OCI-LY7 (cell line): ENCODE measurements around the gene STX11.

Source experiments
- EZH2phosphoT487 ChIP-seq: fragments of 200-600 bp; sonication (generic); IDR thresholded peaks from 2 replicates; pipeline ENCODE4 v1.6.1; 2018; ENCODE audit warnings: low read depth, borderline replicate concordance, mild to moderate bottlenecking, mixed run types, antibody characterized with exemption, low read length, moderate library complexity, mixed read lengths
- TF ChIP-seq, protein P1 (sequence below): fragments of 200-600 bp; sonication (generic); conservative IDR thresholded peaks from 2 replicates; pipeline ENCODE4 v1.5.1; 2014; ENCODE audit warnings: mild to moderate bottlenecking, antibody characterized with exemption, low read length, moderate library complexity, mixed read lengths

GRCh38 chr6:144140867-144141266 lies 9.4 kb upstream of the STX11 start:
- TF ChIP-seq, protein P1, sequence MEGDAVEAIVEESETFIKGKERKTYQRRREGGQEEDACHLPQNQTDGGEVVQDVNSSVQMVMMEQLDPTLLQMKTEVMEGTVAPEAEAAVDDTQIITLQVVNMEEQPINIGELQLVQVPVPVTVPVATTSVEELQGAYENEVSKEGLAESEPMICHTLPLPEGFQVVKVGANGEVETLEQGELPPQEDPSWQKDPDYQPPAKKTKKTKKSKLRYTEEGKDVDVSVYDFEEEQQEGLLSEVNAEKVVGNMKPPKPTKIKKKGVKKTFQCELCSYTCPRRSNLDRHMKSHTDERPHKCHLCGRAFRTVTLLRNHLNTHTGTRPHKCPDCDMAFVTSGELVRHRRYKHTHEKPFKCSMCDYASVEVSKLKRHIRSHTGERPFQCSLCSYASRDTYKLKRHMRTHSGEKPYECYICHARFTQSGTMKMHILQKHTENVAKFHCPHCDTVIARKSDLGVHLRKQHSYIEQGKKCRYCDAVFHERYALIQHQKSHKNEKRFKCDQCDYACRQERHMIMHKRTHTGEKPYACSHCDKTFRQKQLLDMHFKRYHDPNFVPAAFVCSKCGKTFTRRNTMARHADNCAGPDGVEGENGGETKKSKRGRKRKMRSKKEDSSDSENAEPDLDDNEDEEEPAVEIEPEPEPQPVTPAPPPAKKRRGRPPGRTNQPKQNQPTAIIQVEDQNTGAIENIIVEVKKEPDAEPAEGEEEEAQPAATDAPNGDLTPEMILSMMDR, result no peak
- no peak for TF ChIP-seq EZH2phosphoT487
